ENCODE results near the gene RRP8.

Gene RRP8

DNA sequence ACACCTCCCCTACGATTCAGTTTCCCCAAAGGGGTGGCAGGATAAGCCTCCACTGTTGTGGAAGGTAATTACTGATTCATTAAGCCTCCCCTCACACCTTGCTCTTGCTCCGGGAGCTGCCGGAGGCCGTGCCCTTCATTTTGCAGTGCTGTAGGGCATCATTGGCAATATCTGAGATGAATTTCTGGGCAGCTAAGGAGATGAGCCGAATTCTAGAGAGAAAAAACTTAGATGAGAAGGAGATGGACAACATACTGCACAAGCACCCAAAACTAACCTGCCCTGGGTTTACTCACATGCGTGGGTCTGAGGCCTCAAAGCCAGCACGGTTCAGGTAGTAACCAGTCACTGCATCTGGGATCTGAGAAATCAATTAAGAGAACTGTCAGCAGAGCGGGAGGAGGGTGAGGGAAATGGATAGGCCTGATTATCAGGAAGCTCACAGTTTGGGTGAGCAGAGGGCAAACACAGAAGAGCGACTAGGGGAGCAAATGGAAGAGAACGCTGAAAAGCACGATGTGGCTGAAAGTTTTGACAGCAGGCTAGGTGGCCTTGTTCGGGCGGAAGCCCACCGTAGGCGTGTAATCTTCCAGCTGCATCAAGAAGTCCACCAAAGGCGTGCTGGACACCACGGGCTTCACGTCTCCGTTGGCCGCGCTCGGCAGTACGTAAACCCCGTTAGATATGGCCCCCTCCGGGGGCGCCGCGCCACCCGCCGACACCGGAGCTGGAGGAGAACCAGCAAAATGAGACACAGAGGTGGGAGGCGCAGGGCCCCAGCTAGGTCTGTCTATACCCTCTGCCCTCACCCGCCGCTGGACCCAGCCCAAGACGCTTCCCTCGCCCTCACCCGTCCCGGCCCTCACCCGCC lies 7.9 kb upstream of the RRP8 start:
- TF ChIP-seq, protein P1, sequence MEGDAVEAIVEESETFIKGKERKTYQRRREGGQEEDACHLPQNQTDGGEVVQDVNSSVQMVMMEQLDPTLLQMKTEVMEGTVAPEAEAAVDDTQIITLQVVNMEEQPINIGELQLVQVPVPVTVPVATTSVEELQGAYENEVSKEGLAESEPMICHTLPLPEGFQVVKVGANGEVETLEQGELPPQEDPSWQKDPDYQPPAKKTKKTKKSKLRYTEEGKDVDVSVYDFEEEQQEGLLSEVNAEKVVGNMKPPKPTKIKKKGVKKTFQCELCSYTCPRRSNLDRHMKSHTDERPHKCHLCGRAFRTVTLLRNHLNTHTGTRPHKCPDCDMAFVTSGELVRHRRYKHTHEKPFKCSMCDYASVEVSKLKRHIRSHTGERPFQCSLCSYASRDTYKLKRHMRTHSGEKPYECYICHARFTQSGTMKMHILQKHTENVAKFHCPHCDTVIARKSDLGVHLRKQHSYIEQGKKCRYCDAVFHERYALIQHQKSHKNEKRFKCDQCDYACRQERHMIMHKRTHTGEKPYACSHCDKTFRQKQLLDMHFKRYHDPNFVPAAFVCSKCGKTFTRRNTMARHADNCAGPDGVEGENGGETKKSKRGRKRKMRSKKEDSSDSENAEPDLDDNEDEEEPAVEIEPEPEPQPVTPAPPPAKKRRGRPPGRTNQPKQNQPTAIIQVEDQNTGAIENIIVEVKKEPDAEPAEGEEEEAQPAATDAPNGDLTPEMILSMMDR (IDR thresholded peaks at IDR 0.05; ENCODE audit: low read depth, low read length) = no peak
- DNase-seq (ENCODE audit: extremely low read depth, low read depth) = no peak

DNA sequence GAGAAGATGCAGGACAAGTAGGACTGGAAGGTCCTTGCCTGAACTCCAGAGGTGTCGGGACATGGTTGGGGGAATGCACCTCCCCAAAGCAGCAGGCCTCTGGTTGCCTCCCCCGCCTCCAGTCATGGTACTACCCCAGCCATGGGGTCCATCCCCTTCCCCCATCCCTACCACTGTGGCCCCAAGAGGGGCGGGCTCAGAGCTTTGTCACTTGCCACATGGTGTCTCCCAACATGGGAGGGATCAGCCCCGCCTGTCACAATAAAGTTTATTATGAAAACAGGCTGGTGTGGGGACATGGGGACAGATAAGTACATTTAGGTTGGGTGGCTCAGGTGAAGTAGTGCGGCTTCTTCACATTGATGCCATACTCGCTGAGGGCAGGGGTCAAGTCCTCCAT lies 7.2 kb upstream of the RRP8 start:
- no peak for DNase-seq (ENCODE audit: extremely low read depth, low read depth)
- TF ChIP-seq, protein P1 (IDR thresholded peaks at IDR 0.05; ENCODE audit: low read depth, low read length) = no peak

GRCh38 chr11:6609502-6610015 lies 6.1 kb upstream of the RRP8 start:
- TF ChIP-seq, protein P1 (IDR thresholded peaks at IDR 0.05; ENCODE audit: low read depth, low read length) = no peak
- DNase-seq (ENCODE audit: extremely low read depth, low read depth) = no peak

GRCh38 chr11:6608726-6609501 lies 5.5 kb upstream of the RRP8 start:
- no peak for DNase-seq (ENCODE audit: extremely low read depth, low read depth)
- TF ChIP-seq, protein P1 (IDR thresholded peaks at IDR 0.05; ENCODE audit: low read depth, low read length) = no peak

DNA sequence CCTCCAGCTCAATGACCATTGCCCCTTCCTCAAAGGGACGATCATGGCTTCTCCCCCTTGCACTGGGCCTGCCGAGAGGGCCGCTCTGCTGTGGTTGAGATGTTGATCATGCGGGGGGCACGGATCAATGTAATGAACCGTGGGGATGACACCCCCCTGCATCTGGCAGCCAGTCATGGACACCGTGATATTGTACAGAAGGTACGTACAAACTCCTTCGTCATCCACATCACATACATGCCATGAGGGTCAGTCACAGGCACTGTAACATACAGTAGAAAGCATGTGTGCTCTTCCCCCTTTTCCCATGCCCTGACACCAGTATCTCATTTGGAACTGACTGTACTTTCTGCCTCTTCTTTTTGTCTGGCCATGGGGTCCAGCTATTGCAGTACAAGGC lies 4.6 kb upstream of the RRP8 start:
- no peak for DNase-seq (ENCODE audit: extremely low read depth, low read depth)
- TF ChIP-seq, protein P1 (IDR thresholded peaks at IDR 0.05; ENCODE audit: low read depth, low read length) = no peak

- TF ChIP-seq, protein P1 (IDR thresholded peaks at IDR 0.05; ENCODE audit: low read depth, low read length) = no peak
- DNase-seq (ENCODE audit: extremely low read depth, low read depth) = no peak
Measured at GRCh38 chr11:6607190-6607795, 3.9 kb upstream of the RRP8 start.
